ENCODE data around the gene COL16A1.

COL16A1 gene

DNA sequence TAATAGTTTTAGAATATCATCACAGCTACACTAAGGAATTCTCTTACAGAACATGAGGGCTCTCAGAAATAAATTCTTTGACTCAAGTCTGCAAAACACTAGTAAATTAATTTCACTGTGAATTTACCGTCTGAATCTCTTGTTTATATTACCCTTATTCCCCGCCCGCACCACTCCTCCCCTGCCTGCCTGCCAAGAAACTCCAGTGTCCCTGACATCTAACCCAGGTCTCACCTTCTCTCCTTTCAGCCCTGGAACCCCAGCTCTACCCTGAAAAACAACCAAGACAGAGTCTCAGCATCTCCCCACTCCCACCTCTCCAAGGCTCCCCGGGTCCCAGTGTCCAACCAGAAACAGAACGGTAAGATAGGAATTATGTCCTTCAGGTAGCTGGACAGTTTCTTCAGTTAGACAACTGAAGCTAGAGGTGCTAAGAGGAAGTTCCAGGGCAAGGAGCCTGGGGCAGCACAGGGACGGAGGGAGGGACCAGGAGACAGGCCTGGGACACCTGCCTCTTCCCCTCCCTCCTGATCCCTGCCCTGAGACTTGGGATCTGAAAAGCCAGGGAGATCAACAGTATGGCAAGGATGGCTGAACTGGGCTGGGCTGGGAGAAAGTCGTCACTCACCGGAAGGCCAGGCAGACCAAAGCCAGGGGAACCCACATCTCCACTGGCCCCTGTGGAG, 15.4 kb downstream of the COL16A1 start:
- no peak for DNase-seq (ENCODE audit: low read depth in 2 of 2)

DNA sequence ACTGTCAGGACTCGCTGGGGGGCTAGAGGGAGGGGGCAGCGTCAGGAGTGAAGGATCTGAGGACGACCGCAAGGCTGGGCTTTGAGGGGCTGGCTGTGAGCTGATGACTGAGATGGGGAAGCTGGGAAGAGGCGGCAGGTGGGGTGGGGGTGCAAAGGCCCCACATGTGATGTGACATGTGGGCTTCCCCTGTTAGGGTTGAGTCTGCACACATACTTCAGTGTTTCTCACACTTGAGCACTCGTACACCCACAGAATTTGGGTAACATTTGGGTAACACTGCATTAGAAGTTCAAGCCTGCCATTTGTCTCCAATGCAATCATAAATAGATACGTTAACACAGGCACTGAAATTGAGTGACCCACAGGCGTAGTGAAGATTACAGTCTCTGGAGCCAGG, 16.2 kb downstream of the COL16A1 start:
- DNase-seq (ENCODE audit: low read depth in 2 of 2) = no peak

DNA sequence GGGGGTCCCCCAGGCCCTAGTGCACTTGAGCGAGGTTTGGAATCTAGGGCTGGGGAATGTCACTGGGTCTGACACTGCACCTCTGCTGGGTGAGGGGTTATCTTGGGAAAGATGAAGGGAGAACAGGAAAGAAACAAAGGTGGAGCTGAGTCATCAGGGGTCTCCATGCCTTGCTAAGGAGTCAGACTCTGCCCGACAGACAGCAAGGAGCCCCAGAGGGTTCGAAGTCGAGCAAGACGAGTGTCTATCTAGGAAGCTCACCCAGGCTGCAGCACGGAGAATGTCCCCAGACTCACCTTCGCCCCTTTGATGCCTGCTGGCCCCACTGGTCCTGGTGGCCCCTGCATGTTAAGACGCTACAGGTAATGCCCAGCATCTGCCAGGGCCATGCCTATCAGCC, 18.0 kb downstream of the COL16A1 start:
- DNase-seq (ENCODE audit: low read depth in 2 of 2) = no peak

DNA sequence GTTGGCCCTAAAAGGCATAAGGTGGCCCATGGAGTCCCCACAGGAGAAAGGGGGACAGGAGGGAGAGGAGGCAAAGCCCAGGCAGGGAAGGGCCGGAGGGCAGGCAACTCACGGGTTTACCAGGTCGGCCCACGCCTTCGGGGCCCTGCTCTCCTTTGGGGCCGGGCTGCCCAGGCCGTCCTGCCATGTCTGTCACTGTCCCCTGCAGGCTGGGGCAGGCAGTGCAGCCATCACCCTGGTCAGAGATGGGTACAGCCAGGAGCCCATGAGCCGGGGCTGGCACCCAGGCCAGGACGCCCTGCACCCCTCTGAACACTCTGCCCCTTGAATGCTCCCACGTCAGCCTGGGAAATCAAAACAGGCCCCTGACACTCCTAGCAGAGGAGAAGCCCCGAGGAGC, 19.8 kb downstream of the COL16A1 start:
- DNase-seq (ENCODE audit: low read depth in 2 of 2) = no peak

DNA sequence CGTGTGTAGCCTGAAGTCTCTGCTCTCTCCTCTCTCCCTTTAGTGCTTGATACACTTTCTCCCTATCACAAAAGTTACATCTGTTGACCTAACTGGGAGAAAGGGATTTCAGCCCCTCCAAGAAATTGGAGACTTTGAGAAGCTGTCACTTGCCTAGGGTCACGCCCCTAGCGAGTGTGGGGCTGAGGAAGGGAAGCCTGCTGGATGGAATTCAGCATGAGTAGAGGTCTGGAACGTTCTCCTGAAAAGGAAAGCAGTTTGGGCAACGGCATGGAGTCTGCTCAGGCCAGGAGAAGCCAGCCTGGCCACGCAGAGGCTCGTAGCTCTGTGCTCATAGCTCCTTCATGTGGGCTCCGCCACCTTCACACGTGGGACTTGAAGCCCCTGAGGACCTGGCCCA, 22.4 kb downstream of the COL16A1 start:
- DNase-seq (ENCODE audit: low read depth in 2 of 2) = no peak

DNA sequence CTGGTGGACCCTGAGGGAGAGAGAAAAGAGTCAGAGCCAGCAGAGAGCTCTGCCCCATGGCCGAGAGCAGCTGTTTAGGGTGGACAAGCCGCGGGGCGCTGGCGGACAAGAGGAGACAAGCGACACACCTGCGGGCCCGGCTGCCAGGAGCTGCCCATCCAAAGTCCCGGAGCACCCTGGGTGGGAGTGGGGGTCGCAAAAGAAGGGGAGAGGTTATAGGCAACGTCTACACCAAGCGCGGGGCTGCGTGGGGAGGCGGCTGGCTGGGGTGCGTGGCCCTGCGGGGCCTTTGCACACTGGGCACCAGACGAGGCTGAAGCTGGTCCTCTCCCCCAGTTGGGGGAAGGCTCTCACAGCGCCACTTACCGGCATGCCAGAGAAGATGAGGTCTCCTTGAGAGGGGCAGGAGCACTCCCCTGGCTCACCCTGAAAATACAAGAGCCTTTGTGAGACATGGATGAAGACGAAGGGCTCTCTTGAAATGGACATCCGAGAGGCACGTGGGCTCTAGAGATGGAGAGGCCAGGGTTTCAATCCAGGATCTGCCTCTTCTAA, 24.1 kb downstream of the COL16A1 start:
- DNase-seq (ENCODE audit: low read depth in 2 of 2) = no peak

DNA sequence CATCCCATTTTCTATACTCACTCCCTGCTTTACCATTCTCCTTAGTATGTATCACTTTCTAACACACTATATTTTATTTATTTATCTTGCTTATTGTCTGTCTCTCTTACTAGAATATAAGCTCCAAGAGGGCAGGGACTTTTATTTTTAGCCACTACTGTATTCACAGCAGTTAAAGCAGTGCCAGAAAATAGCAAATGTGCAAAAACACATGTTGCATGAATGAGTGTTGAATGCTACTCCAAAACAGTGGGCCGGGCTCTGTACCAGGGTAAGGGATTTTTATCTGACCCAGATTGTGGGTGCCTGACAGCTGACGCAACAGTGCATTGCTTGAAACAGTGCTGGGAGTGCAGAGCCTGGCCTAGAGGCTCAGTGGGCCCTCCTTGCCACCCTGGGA, 24.7 kb downstream of the COL16A1 start:
- no peak for DNase-seq (ENCODE audit: low read depth in 2 of 2)

DNA sequence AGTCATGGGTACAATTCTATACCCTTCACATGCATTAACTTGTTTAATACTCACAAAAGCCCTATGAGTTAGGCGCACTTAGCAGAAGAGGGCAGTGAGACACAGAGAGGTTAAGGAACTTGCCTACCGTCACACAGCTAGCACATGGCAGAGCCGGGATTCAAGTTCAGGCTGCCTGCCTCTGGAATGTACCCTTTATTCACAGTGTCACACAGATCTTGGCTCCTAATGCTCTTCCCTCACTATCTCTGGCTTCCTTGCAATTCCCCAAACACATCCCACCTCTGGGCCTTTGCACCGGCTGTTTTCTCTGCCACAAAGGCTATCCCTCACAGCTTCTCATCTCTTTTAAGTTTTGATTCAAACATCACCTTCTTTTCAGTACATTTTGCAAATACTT, 25.1 kb downstream of the COL16A1 start:
- no peak for DNase-seq (ENCODE audit: low read depth in 2 of 2)

DNA sequence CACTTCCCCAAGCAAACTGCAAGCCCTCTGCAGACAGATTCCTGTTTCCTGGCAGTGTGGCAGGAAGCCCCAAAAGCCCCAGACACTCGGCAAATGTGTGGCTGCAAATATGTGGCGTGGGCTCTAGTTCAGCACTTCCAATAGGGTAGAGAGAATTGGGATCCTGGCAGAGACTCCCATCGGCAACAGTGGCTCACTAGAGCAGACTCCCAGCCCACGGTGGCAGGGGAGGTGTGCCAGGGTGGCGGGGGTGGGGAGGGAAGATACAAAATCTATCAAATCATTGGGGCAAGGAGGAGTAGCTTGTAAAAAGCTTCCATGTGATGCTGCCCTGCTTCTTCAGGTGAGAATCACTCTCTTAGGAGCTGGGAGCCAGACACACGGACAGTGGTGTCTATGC, 25.9 kb downstream of the COL16A1 start:
- no peak for DNase-seq (ENCODE audit: low read depth in 2 of 2)

DNA sequence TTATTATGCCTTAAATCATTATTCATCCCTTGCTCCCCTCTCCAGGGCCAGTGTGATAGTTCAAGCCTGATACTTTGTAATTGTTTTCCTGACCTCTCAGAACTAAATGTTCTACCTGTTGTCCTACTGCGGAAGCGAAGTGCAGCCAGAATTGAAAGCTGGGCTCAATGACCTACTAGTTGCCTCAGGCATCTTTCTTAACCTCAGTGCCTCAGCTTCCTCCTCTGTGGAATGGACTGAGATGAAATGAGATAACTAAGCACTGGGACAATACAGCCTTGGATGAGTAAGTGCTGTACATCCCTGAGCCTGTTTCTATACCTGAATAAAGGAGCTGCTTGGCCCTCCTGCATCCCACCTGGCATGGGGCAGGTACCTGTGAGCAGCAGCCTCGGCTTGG, 26.4 kb downstream of the COL16A1 start:
- no peak for DNase-seq (ENCODE audit: low read depth in 2 of 2)

DNA sequence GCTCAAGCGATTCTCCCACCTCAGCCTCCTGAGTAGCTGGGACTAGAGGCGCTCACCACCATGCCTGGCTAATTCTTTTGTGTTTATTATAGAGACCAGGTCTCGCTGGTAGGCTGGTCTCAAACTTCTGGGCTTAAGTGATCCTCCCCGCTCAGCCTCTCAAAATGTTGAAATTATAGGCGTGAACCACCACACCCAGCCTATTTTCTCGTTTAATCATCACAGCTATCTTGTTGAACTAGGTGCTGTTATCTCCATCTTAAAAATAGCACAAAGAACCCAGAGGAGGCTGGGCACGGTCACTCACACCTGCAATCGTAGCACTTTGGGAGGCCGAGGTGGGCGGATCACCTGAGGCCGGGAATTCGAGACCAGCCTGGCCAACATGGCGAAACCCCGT, 28.1 kb downstream of the COL16A1 start:
- no peak for DNase-seq (ENCODE audit: low read depth in 2 of 2)

DNA sequence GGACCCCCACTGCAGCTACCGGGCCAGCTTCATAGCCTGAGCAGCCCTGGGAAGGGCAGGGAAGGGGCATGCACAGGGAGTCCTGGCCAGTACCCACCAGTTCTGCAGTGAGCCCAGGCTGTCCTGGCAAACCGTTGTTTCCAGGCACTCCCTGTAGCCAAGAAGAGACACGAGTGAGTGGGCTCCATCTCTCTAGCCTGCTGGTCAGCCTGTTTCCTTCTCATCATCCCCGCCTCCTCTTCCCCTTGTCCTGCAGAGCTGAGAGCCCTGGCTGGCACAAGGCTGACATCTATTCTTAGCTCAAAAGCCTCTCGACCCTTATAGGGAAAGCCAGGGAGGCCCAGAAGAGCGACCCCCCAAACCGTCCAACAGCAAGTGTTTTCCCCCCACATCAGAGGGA, 28.7 kb downstream of the COL16A1 start:
- no peak for DNase-seq (ENCODE audit: low read depth in 2 of 2)

DNA sequence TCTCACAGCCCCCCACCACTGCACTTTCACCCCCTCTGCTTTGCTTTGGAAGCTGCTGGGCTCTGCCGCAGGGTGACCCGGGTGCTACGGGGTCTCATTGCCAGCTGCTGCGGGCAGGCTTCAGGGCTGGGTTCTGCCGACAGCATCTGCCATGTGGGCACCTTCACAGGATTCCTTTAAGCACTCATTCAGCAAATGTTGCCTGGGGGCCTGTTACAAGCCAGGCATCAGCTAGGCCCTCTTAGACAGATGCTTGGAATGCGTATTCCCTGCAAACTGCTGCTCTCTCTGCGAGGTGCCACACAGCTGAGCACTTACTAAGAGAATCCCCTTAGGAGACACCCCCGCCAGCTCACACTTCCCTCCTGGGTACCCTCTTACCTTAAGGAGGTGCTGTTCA, 29.2 kb downstream of the COL16A1 start:
- no peak for DNase-seq (ENCODE audit: low read depth in 2 of 2)

DNA sequence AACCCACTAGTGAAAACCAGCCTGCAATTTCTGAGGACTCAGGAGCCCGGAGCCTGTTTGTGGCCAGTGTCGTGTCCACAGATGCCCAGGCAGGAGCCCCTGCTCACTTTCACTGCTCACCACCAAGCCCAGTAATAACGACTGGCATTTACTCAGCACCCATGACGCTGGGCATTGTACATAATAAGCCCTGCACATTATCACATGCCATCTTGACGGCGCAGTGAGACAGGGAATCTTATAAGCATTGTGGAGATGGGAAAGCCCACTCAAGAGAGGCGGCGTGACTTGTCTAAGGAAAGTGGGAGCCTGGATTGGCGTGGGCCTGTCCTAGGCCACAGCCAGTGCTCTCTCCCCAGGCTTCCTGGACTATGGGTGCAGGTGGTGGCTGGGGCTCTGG, 30.4 kb downstream of the COL16A1 start:
- no peak for DNase-seq (ENCODE audit: low read depth in 2 of 2)

DNA sequence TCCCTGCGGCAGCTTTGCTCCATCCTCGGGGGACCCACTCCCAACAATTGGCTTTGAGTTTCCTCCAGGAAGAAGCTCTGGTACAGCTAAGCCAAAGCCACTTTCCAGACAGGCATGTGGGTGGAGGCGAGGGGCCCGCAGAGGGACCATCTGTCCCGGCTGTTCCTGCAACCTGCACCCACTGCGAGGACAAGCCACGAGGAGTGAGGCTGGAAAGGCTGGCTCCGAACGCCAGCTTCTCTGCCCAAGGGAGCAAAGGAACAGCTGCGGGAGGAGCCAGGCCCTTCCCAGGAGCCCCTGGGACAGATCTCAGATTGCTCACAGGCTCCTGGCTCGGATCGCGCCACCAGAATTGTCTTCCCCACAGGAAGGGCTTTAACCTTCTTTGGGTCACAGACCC, 30.8 kb downstream of the COL16A1 start:
- no peak for DNase-seq (ENCODE audit: low read depth in 2 of 2)

DNA sequence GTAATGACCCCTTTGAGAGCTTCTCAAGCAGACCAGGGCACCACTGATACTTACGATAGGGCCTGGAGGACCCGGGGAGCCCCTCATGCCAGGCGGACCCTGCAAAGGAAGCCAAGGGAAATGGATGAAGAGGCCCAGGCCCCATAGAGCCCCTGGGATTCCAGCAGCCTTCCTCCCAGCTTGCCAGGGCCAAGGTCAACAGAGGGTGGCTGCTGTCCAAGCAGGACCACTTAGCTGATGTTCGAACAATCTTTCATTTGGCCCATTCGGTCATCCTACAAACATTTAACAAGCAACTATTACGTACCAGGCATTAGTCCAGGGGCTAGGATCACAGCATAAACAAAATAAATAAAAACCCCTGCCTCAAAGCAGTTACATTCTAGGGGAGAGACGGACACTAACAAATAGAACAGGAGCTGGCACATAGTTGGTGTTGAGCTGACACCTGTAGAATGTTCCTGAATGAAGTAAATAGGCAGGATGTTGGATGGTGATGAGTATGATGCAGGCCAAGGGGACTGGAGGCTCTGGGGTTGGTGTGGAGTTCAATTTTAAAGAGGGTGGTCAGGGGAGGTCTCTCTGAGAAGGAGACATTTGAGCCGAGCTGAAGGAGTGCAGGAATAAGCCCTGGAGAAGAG, 32.1 kb downstream of the COL16A1 start:
- DNase-seq (ENCODE audit: low read depth in 2 of 2) = no peak

DNA sequence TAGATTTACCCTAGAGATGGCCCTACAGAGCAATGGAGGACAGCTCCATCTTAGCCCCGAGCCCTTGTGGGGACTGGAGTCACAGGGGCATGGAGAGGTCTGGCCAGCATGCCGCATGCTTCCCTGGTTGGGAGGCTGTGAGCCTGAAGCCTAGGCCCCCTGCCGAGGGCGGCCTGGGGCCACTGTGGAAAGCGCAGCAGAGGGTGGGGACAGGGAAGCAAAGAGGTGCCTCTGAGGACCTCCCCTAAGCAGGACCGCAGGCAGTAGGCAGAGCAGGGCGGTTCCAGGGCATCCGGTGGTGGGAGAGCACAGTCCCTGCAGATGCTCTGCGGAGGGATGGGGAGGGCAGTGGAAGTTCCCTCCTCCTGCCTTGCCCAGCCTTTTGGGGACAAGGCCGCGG, 32.7 kb downstream of the COL16A1 start:
- DNase-seq (ENCODE audit: low read depth in 2 of 2) = no peak

DNA sequence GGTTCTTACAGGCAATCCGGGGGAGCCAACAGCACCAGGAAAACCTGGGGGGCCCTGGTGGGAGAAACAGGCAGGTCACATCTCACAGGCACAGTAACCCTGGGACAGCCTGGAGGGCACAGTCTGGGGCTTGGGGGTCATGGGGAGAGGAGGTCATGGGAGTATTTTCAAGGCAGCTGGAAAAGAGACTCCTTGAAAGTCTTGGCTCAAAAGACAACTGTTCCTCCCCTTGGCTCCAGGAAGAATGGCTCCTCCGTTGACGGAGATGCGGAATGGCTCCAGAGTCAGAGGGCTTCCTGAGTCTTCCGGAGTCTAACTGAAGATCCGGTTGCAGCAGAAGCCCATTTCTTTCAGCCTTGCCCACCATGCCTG, 33.2 kb downstream of the COL16A1 start:
- DNase-seq (ENCODE audit: low read depth in 2 of 2) = no peak

DNA sequence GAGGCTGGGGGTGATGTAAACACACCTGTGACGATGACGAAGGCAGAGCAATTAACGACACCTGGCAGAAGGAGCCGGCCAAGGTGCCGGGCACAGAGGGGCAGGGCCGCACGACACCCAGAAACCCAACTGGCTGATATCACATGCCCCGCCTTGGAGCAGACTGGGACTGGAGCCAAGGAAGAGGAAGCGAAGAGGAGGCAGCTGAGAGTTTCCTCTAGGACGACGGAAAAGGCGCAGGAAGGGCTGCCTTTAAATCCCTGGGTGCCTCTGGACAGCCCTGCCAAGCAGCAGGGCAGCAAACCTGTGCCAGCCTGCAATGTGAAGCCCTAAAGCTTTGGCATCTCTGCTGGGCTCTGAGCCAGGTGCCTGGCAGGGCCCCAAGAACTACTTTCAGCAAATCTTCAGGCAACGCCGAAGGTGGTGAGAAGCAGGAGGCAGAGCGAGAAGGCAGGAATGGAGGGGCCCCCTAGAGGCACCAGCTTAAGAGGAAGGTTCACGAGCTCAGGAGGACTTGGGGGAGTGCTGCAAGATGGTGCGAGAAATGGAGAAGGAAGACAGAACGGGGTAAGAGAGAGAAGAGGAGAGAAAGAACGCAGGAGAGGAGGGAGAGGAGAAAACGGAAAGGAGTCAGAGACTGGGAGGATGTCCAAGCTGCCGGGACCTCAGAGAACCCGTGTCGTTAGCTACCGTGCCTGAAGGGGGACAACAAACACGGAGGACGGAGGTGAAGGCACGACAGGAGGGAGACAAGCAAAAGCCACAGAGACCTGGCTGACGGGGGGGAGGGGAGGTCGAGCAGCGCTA, 33.8 kb downstream of the COL16A1 start:
- no peak for DNase-seq (ENCODE audit: low read depth in 2 of 2)

DNA sequence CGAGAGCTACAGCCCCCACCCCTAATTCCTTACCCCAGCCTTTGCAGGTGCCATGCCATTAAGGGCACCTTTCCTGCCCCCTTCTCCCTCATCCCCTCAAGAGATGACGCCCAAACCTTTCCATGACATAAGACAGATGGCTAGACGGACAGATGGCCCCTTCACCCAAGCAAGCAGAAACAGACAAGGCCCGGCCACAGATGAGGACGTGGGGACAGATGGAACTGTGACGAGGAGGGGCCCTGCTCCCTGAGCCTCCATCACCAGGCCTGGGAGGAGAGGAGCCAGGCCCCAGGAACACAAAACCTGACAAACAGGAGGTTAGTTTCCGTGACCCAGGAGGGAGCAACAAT, 34.4 kb downstream of the COL16A1 start:
- DNase-seq (ENCODE audit: low read depth in 2 of 2) = no peak

DNA sequence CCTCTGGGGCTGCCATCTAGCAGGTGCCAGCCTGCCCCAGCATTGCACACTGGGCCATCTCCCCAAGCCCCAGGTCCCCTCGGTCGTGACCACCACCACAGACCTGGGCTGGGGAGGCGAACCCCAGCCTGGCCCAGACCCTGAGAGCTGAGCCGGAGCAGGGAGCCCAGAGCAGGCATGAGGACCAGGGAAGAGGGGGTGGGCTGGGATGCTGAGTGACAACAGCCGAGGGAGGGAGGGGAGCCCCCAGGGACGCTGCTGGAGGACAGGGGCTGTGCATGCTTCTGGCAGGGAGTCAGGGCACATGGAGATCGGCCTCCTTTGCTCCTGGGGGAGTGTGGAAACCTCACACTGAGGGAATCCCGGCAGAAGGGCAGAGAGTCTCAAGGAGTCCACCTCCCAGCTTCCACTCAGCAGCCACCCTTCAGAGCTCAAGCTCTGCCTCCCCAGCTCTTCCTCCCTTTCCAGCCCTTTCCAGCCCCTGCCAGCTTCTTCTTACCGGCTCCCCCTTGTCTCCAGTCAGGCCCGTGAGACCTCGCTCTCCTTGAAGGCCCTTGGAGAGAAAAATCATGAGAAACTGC, 35.4 kb downstream of the COL16A1 start:
- no peak for DNase-seq (ENCODE audit: low read depth in 2 of 2)

DNA sequence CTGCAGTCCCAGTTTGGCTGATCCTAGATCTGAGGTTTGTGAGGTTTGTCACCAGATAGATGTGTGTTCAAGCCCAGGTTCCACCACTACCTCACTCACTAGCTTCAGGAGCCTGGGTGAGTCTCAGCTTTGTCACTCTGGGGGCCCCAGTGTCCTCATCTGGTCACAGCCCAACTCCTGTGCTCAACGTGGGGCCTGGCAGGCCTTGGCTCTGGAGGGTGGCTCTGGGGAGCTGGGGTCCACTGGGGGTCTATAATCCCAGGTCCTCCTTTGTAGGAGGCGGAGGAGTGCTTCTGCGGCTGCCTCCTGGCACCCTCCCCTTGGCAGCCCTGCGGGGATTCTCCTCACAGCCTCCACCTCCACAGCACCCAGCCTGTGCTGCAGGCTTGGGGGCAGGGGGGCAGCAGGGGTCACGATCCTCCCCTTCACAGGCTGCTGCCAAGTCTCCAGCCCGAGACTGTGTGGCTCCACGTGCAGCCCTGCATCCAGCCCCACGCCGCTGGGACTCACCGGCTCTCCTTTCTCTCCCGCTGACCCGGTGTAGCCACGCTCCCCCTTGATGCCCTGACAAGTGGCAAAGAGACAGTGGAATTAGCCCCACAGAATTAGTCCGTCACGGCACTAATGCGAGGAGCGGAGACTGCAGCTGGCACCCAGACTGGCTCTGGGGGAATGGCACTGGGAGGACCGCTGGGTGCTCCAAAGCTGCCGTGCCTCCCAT, 36.6 kb downstream of the COL16A1 start:
- DNase-seq (ENCODE audit: low read depth in 2 of 2) = no peak

All from stimulated activated CD4-positive, alpha-beta T cell treated with anti-CD3 and anti-CD28 coated beads, Interleukin-1b, Interleukin-23, amount 100 ng/mL, for 1 hour (primary cell).